CD1c-positive myeloid dendritic cell (primary cell): ENCODE data around the gene ATP5MG.

Source experiments
- DNase-seq: peaks from one replicate; pipeline ENCODE4 v3.0.0-alpha.2; 2016; ENCODE audit errors: extremely low spot score

ATP5MG gene

GRCh38 chr11:118441770-118442275 lies 40.4 kb downstream of the ATP5MG start:
- DNase-seq: no peak

GRCh38 chr11:118442301-118442700 lies 40.9 kb downstream of the ATP5MG start:
- no peak for DNase-seq

GRCh38 chr11:118442908-118443589 lies 41.6 kb downstream of the ATP5MG start:
- DNase-seq: no peak

- DNase-seq: no peak
These were observed 42.3 kb downstream of the ATP5MG start for GRCh38 chr11:118443590-118444218.

DNA sequence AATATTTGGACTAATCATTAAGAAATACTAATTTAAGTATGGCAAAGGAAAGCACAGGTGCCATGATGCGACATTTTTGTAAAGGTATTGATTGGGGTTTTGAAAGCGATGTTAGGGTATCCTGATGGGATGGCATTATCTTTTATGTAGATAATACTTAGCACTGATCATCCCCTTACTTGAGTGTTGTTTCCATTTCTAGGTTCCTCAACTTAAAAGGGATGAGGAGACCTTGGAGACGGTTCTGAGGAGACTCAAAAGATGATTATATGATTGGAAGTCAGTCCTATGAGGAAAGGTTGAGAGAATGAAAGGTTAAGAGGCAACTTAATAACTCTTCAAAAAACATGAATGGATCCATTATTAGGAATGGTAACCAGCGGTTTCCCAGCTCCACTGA lies 46.0 kb downstream of the ATP5MG start:
- no peak for DNase-seq

GRCh38 chr11:118448294-118448693 lies 46.9 kb downstream of the ATP5MG start:
- peak; percentile 7 for DNase-seq

DNA sequence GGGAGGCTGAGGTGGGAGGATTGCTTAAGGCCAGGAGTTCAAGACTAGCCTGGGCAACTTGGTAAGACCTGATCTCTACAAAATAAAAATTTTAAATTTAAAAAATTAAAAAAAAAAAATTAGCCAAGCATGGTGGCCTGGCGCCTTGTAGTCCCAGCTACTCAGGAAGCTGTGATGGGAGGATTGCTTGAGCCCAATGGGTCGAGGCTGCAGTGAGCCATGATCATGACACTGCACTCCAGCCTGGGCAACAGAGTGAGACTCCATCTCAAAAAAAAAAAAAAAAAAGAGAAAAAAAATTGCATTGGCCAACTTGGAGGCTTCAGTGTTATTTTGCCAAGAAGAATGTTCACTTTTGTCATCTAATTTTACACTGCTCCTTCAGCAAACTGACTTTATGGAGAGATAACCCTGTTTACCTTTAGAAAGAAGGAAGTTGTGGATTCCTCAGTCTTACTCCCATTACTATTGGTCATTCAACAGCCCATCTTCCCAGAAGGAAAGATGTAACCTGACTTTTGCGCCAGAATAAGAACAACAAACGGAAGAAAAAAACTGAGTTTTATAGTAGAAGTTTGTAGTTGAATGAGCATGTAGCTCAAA lies 48.0 kb downstream of the ATP5MG start:
- no peak for DNase-seq

- no peak for DNase-seq
These were observed 49.0 kb downstream of the ATP5MG start for GRCh38 chr11:118450451-118450850.
